HG02642 (cell line): ENCODE measurements around the gene MORN5.

ENCODE experiments used
- ATAC-seq: cut with Tn5 transposase; IDR thresholded peaks from one replicate; pipeline ENCODE4 v1.9.1; 2021; ENCODE audit warnings: mild to moderate bottlenecking; ENCODE audit not compliant: unreplicated experiment, poor library complexity

The MORN5 gene

DNA sequence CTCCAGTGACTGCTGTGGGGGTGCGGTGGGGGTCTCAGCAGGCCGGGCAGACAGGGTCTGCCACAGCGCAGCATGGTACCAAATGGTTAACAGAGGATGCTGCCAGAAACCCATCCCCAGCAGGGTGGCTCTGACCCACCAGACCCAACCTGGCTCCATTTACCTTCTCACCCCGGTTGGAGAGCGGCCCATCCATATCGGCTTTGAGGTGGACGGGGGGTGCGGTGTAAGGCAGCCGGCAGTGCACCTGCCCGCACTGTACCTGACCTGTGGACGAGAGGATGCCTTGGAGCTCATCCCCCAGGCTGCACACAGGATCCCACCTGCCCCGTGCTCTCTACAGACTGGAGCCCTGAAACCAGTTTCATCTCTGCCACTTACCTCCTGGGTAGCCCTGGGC lies 49.7 kb downstream of the MORN5 start:
- ATAC-seq, result no peak

DNA sequence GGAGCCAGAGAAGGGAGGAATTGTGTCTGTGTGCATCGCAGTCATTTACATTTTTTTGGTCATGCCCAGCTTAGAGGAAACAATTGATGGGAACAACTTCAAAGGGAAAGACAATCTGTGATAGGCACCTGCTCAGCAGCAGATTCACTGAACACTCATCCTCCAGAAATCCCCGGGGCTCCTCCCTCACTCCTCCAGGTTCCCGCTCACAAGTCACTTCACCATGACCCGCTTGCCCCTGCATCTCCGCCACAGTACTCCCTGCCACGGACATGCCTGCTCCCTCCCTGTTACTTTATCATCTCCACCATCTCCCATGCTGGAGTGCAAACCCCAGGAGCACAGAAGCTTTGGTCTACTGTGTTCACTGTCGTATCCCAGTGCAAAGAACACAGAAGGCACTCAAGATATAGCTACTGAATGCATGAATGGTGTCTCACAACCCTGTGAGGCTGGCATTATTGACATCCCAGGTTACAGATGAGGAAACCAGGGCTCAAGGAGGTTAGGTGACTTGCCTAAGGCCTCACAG lies 52.8 kb downstream of the MORN5 start:
- no peak for ATAC-seq

- ATAC-seq, result no peak
These were observed 53.4 kb downstream of the MORN5 start for GRCh38 chr9:122213102-122213588.

GRCh38 chr9:122213589-122214413 lies 54.1 kb downstream of the MORN5 start:
- ATAC-seq, result peak; percentile 68

DNA sequence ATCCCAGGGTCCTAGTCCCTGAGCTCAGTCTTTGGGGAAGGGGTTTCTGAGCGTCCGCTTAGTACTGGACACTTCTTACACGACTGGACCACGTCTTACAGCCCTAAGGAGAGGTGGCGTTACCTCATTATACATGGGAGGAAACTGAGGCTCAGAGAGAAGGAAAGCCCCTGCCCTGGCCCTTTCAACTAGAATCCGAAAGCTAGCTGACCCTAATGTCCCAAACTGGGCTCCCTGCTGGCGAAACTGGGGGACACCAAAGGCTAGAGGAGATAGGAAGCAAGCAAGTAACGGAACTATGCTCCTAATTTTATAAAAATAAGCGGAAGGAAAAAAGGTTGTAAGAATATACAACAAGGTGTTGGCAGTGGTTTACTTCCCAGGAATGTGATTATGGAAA lies 54.8 kb downstream of the MORN5 start:
- no peak for ATAC-seq

DNA sequence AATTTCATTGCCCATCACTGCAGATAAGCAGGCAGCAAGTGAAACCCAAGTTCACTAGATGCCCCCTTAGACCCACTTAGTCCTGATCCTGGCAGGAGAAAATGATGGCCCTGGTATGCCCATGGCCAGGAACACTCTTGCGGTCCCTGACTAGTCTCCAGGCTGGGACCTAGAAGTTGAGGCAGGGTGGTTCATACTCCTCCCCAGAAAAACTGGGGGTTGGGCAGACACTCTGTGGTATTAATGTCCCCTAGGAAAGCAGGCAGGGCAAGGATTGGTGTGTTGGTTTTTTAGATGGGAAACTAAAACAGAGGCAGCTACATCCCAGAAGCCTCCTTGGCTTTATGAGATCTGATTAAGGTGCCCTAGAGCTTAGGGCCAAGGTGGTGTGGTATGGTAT lies 56.0 kb downstream of the MORN5 start:
- no peak for ATAC-seq

- ATAC-seq, result no peak
These were observed 56.6 kb downstream of the MORN5 start for GRCh38 chr9:122216138-122216797.

- no peak for ATAC-seq
These were observed 57.2 kb downstream of the MORN5 start for GRCh38 chr9:122216798-122217418.

DNA sequence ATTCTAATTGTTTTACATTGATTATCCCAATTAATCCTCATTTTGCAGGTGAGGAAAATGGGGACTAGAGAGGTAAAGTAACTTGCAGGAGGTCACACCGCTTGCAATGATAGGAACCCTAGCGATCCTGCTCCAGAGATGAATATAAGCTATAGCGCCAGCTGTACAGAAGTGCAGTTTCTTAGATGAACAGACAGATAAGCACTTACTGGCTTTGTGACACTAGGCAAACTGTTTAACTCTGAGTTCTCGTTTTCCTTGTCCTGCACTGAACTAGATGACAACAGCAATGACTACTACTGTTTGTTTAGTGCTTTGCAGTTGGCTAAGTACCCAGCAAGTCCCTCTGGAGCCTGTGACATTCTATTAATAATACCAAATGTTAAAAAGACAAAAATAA lies 57.9 kb downstream of the MORN5 start:
- no peak for ATAC-seq

DNA sequence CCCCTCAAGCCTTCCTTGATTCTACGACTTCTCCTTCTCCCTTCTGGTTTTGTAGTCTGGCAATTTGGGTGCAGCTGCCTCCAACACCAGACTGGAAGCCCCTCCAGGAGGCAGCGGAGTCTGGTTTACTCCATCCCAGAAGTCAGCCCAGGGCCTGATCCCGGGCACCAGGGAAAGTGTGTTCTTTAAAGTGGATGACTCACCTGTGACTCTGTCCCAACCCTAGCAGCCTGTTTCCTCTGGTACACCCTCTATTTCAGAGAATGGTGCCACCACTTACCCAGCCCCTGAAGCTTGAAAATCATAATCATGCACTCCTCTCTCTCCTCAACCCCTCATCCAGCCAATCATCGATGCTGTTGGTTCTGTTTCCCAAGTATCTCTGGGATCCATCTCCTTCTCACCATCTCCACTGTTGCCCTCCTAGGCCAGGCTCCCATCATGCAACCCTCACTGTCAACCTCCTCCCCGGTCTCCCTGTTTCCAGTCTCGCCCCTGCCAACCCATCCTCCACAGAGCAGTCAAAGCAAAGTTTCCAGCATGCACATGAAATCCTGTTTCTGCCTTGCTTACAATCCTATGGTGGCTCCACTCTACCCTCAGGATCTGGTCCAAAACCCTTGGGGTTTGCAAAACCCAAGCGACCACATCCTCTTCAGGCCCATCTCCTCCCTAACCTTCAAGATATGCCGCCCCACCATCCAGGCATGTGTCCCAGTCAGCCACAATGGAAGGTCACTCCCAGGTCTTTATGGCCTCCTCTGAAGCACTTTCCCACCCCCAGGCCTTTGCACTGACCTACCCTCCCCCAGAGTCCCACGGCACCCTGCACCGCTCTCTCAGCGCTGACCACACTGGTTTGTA lies 58.6 kb downstream of the MORN5 start:
- no peak for ATAC-seq

GRCh38 chr9:122218935-122219855 lies 59.5 kb downstream of the MORN5 start:
- ATAC-seq, result no peak

DNA sequence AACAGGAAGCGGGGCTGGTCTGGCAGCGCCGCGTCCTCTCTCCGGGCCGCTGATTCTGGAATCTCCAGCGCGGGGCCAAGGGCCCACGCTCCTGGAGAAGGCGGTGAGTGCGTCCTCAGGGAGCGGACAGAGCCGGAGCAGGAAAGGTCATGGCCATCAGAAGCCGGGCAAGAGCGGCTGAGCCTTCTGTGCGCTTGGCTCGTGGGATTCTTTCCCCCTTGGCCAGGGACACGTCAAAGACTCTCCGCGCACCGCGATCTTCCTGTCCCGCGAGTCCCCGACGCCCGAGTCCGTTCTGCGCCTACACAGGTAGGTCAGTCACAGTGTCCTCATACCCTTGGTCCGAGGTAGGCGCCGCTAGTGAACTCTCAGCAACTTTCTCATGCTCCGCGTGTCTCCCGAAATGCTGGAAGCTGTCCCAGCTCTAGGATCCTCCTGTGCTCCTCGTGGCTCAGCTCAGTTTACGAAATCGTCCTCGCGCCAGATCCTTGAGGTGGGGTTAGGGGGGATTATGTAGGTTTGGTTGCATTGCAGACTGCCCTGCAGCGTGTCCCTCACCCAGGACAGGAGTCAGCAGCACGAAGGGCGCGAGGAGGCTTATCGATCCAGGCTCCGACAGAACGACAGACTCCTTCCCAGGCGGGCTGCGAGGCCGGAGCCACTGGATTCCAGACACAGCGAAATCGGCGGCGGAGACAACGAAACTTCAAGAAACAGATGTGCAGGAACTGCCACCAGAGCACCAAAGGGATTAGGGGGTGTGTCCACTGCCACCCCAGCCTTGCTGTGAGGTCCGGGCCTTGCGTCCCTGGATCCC lies 60.4 kb downstream of the MORN5 start:
- no peak for ATAC-seq

DNA sequence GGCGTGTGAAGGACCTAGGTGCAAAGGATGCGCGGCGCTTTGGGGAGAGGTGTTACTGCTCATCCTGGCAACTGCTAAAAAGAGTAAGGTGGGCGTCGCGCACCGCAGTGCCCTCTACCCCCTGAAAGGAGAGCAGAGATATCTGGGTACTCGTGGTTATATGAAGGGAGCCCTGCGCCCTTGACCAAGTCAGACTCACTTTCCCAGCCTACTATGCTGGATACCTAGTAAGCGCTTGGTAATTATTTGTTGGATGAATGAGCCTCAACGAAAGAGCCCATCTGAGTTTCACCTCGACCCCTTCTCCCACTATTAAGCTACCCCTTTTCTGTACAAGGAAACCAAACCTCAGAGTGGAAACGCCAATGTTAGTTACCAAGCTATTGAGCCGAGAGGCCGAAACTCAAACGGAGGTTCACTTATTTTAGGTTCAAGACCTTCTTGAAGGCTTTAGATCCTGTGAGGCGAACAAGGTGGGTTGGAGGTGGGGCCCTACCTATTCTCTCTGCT lies 61.0 kb downstream of the MORN5 start:
- ATAC-seq, result no peak

DNA sequence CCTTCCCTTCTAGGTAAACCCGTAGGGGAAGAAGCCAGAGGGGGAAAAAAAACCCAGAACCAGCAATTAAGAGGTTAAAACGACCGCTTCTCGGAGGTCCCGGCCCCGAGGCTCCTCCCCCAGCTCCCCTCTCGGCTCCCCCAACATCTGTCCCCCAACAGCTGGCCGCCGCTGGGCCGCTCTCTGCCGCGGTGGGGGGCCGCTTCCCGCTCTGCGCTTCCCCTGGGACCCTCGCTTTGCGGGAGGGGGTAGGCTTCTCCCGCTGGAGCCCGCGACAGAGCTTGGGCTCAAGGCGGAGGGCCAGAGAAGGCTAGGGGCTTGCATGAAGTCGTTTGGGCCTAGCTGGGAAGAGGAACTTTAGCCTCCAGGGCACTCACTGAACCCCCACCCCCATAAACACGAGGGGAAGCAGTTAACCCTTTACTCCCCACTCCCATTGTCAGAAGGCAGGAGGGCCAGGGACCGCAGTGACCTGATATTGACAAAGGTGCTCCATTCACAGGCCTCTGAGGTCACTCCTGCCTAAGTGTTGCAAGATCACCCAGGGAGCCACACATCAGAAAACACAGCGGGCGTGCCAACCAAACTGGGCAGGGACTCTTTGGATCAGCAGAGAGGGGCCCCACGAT lies 61.6 kb downstream of the MORN5 start:
- no peak for ATAC-seq

- ATAC-seq, result no peak
These were observed 63.1 kb downstream of the MORN5 start for GRCh38 chr9:122222791-122223190.

DNA sequence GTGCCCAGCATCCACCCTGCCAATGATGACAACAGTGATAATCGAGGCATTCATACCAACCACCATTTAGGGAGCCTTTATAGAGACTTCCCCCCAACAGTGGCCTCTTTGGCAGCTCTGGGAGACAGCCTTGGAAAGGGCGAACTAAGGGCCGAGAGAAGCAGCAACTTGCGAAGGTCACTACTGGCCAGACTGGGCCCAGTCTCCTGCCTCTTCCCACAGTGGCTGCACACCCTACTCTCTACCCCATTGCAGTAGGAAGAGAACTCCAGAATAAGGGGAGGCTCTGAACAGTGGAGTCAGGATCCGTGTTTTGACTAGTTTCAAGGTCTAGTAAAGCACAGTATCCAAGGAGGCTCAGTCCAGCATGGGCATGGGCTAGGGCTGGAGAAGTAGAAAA lies 63.7 kb downstream of the MORN5 start:
- ATAC-seq, result no peak

DNA sequence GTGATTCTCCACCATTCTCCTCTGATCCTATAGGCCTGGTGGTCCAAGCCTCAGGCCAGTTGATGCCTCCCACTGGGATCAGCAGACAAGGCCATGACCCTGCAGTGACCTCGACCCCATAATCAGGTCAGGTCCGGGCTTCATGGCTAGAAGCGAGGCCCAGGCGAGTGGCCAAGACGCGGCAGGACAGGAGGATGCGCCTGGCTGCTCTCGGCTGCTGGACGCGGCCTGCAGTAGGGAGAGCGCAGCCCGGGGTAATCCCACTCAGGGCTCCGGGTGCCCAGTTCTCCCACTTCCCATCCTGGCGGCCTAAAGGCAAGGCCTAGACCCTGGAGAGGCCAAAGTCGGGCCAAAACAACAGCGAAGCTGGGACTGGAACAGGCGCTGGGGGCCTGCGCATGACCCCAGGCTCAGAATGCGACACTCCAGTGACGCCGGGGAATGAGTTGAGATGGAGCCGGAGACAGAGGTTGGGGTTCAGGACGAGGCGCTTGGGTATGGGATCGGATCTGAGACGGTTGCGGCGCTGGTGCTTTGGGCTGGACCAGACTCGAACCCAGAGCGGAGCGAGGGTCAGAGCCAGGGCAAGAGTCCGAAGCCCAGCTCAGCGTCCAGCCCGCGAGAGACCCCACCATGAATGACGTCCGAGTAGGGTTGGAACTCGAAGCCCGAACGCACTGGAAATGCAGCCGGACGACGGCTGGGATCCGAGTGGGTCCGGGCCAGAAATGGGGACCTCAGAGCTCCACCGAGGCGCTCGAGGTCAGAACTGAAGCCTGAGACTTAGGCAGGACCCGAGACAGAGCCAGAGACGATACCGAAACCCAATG lies 65.8 kb downstream of the MORN5 start:
- ATAC-seq, result no peak
